Measurements from ENCODE around the gene RPL13.

Gene RPL13

GRCh38 chr16:89561142-89561883, 831 bp downstream of the RPL13 start:
- Mint-ChIP-seq H3K27ac (ENCODE audit: low read depth) (peak overlapping the region; percentile 99), H3K36me3 (ENCODE audit: insufficient read depth) (peaks cover 53% of the 10 kb centered on the region), H3K27me3 (no peaks in the 10 kb centered on the region), H3K4me3 (peak overlapping the region; percentile 86), H3K4me1 (peaks cover 63% of the 10 kb centered on the region), H3K9me3 (no peaks in the 10 kb centered on the region)
- DNase-seq (ENCODE audit: low spot score in 2 of 2) (no peak), ATAC-seq (replicated peaks; ENCODE audit: extremely low read depth, poor library complexity, severe bottlenecking) (peak; percentile 2)

- DNase-seq (ENCODE audit: low spot score in 2 of 2) (no peak), ATAC-seq (replicated peaks; ENCODE audit: extremely low read depth, poor library complexity, severe bottlenecking) (no peak)
- Mint-ChIP-seq H3K4me1 (peaks cover 62% of the 10 kb centered on the region), H3K4me3 (peak overlapping the region; percentile 86), H3K27ac (ENCODE audit: low read depth) (peak overlapping the region; percentile 99), H3K36me3 (ENCODE audit: insufficient read depth) (peaks cover 53% of the 10 kb centered on the region), H3K9me3 (no peaks in the 10 kb centered on the region), H3K27me3 (no peaks in the 10 kb centered on the region)
Observed at GRCh38 chr16:89561884-89562599, 1.6 kb downstream of the RPL13 start.

DNA sequence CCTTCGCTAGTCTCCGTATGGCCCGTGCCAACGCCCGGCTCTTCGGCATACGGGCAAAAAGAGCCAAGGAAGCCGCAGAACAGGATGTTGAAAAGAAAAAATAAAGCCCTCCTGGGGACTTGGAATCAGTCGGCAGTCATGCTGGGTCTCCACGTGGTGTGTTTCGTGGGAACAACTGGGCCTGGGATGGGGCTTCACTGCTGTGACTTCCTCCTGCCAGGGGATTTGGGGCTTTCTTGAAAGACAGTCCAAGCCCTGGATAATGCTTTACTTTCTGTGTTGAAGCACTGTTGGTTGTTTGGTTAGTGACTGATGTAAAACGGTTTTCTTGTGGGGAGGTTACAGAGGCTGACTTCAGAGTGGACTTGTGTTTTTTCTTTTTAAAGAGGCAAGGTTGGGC, 2.5 kb downstream of the RPL13 start:
- H3K4me1 Mint-ChIP-seq = peaks cover 55% of the 10 kb centered on the region

DNA sequence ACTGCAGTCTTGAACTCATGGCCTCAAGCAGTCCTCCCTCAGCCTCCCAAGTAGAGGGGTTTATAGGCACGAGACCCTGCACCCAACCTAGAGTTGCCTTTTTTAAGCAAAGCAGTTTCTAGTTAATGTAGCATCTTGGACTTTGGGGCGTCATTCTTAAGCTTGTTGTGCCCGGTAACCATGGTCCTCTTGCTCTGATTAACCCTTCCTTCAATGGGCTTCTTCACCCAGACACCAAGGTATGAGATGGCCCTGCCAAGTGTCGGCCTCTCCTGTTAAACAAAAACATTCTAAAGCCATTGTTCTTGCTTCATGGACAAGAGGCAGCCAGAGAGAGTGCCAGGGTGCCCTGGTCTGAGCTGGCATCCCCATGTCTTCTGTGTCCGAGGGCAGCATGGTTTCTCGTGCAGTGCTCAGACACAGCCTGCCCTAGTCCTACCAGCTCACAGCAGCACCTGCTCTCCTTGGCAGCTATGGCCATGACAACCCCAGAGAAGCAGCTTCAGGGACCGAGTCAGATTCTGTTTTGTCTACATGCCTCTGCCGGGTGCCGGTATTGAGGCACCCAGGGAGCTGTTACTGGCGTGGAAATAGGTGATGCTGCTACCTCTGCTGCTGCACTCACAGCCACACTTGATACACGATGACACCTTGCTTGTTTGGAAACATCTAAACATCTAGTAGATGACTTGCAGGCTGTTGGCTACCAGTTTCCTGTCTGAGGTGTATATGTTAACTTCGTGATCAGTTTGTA, 3.3 kb downstream of the RPL13 start:
- Mint-ChIP-seq H3K36me3 (ENCODE audit: insufficient read depth) (peaks cover 53% of the 10 kb centered on the region), H3K27ac (ENCODE audit: low read depth) (peak overlapping the region; percentile 68), H3K4me3 (peak overlapping the region; percentile 61), H3K27me3 (no peaks in the 10 kb centered on the region), H3K4me1 (peaks cover 55% of the 10 kb centered on the region), H3K9me3 (no peaks in the 10 kb centered on the region)
- peak in 1 of 2 donors; percentile 26 for DNase-seq (ENCODE audit: low spot score in 2 of 2)
- ATAC-seq (replicated peaks; ENCODE audit: extremely low read depth, poor library complexity, severe bottlenecking) = no peak

More for the DNA sequence above, 2.5 kb downstream of the RPL13 start:
- Mint-ChIP-seq H3K36me3 (ENCODE audit: insufficient read depth) (peaks cover 53% of the 10 kb centered on the region), H3K9me3 (no peaks in the 10 kb centered on the region), H3K27ac (ENCODE audit: low read depth) (peak overlapping the region; percentile 99), H3K27me3 (no peaks in the 10 kb centered on the region), H3K4me3 (peak overlapping the region; percentile 86)
- no peak for ATAC-seq (replicated peaks; ENCODE audit: extremely low read depth, poor library complexity, severe bottlenecking)
- DNase-seq (ENCODE audit: low spot score in 2 of 2) = no peak

DNA sequence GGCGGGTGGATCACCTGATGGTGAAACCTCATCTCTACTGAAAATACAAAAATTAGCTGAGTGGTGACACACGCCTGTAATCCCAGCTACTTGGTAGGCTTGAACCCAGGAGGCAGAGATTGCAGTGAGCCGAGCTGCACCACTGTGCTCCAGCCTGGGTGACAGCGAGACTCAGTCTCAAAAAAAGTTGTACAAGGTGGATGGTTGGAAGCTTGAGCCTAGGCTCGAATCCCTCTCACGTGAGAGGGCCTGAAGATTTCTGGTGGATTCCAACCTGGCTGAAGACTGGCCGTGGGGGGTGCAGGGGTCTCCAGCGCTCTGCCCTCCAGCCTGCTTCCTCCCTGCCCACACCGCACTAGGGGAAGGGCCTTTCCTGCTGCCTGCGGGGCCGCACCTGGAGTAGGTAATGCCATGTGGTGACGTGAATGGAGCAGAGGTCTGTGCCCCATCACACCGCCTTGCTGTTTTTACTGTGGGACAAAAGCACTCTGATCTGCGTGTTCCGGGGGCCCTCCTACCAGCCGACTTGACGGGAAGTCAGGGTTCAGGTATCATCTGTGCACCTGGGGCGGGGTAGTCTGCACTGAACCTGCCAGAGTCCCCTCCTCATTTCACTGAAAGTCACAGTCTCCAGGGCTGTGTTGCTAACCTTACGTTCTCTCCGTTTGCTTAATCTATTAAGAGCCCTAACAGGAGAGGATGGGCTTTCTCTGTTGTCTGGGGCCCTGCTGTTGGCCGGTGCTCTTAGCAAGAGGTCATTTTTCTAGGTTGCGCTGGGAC, 4.2 kb downstream of the RPL13 start:
- Mint-ChIP-seq H3K27me3 (no peaks in the 10 kb centered on the region), H3K27ac (ENCODE audit: low read depth) (peak overlapping the region; percentile 68), H3K9me3 (no peaks in the 10 kb centered on the region), H3K4me3 (peak overlapping the region; percentile 61), H3K4me1 (peaks cover 51% of the 10 kb centered on the region), H3K36me3 (ENCODE audit: insufficient read depth) (peaks cover 52% of the 10 kb centered on the region)
- DNase-seq (ENCODE audit: low spot score in 2 of 2) (no peak), ATAC-seq (replicated peaks; ENCODE audit: extremely low read depth, poor library complexity, severe bottlenecking) (no peak)

DNA sequence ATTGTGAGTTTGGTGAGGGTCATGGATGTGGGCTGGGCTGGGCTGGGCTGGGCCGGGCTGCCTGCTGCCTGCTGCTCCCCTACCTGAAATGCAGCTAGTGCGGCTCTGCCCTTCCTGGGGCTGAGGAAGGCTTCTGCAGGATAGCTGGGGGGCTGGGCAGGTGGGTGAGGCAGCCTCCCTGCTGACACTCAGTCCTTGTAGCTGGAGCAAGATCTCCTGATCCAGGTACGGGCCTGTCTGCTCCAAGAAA, 4.7 kb downstream of the RPL13 start:
- H3K27ac Mint-ChIP-seq (ENCODE audit: low read depth) = peak overlapping the region; percentile 68

GRCh38 chr16:89565506-89566372, 5.3 kb downstream of the RPL13 start:
- Mint-ChIP-seq H3K4me1 (peaks cover 47% of the 10 kb centered on the region), H3K36me3 (ENCODE audit: insufficient read depth) (peaks cover 45% of the 10 kb centered on the region), H3K4me3 (peak overlapping the region; percentile 61), H3K27ac (ENCODE audit: low read depth) (peak overlapping the region; percentile 68), H3K9me3 (no peaks in the 10 kb centered on the region), H3K27me3 (no peaks in the 10 kb centered on the region)
- ATAC-seq (replicated peaks; ENCODE audit: extremely low read depth, poor library complexity, severe bottlenecking) (peak; percentile 53), DNase-seq (ENCODE audit: low spot score in 2 of 2) (peak in 1 of 2 donors; percentile 22)

More for the DNA sequence above, 4.7 kb downstream of the RPL13 start:
- Mint-ChIP-seq H3K36me3 (ENCODE audit: insufficient read depth) (peaks cover 47% of the 10 kb centered on the region), H3K27me3 (no peaks in the 10 kb centered on the region), H3K9me3 (no peaks in the 10 kb centered on the region), H3K4me1 (peaks cover 47% of the 10 kb centered on the region), H3K4me3 (peak overlapping the region; percentile 61)
- DNase-seq (ENCODE audit: low spot score in 2 of 2) = no peak
- ATAC-seq (replicated peaks; ENCODE audit: extremely low read depth, poor library complexity, severe bottlenecking) = no peak

DNA sequence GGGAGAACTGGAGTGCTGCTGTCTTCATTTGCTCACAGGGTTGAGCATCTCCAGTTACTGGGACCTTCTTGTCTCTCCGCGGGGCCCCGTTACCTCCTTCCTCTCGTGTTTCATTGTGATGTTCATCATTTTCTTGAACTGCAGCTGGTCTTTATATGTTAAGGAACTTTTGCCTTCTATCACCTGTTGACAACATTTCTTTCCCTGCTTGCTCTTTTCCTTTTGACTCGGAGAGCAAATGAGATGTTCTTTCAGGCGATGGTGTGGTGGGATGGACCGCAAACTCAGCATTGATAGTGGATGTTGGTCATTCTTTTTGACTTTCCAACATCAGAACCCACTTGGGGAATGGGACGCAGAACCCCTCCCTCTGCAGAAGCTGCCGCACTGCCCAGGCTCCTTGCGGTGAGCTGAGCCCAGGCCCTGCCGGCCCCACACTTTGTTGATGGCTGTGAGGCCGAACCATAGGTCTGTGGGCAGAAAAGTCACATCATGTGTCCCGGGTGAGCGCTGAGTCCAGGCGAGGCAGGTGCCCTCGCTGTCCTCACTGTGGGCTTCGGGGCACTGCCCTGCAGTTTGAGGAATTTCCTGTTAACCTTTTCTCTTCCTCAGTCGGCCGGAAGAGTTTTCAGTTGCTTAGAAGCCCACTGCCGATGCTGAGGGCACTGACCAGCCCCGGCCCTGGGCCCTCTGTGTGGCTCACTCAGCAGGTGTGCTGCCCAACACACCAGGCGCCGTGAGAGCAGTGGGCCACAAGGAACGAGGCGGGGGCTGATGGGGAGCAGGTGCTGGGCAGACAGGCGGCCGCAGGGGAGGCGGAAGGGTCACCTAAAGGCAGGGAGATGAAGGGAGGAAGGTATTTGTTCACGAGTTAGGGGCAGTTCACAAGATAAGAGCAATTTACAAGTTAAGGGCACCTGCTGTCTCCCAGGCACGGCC, 7.4 kb downstream of the RPL13 start:
- DNase-seq (ENCODE audit: low spot score in 2 of 2) (no peak), ATAC-seq (replicated peaks; ENCODE audit: extremely low read depth, poor library complexity, severe bottlenecking) (no peak)
- Mint-ChIP-seq H3K4me3 (no peak overlapping the region), H3K27me3 (peaks cover 14% of the 10 kb centered on the region), H3K4me1 (peaks cover 37% of the 10 kb centered on the region), H3K9me3 (no peaks in the 10 kb centered on the region), H3K27ac (ENCODE audit: low read depth) (no peak overlapping the region), H3K36me3 (ENCODE audit: insufficient read depth) (peaks cover 26% of the 10 kb centered on the region)

DNA sequence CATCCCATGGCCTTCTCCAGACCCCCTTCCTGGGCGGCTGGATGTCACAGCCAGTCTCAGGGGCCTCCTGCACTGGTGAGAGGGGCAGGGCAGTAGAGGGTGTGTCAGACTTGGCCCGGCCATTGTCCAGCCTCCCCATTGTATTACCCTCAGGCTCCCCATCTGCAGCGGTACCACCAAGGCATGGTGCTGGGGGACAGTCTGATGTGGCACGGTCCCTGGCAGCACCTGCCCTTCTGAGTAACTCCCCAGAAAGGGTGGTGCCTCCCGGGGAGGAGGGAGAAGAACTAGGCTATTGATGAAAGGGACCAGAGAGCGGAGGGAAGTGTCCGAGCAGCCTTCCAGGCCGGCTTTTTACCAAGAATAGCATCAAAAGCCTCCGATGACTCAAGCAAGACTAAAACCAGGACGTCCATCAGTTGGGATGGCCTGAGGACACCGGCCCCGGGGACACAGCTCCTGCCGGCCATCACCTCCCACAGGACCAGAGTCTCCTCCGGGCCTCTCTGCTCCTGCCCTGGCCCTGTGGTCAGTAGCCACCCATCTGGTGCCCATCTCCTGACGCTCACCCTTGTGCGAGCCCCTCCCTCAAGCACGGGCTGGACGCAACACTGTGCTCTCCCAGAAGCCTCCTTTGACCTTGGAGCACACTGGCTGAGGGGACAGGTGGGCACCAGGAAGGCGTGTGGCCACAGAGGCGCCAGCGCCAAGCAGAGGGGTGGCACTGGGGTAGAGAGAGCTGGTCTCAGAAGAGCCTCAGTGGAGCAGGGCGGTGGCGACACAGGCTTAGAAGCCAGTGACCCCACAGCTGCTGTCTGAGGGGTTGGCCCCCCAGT, 9.2 kb downstream of the RPL13 start:
- no peak overlapping the region for H3K4me3 Mint-ChIP-seq
- no peaks in the 10 kb centered on the region for H3K9me3 Mint-ChIP-seq
- H3K27me3 Mint-ChIP-seq = peaks cover 26% of the 10 kb centered on the region
- no peak for ATAC-seq (replicated peaks; ENCODE audit: extremely low read depth, poor library complexity, severe bottlenecking)
- peaks cover 24% of the 10 kb centered on the region for H3K4me1 Mint-ChIP-seq
- H3K27ac Mint-ChIP-seq (ENCODE audit: low read depth) = no peak overlapping the region
- DNase-seq (ENCODE audit: low spot score in 2 of 2) = no peak
- peaks cover 12% of the 10 kb centered on the region for H3K36me3 Mint-ChIP-seq (ENCODE audit: insufficient read depth)

DNA sequence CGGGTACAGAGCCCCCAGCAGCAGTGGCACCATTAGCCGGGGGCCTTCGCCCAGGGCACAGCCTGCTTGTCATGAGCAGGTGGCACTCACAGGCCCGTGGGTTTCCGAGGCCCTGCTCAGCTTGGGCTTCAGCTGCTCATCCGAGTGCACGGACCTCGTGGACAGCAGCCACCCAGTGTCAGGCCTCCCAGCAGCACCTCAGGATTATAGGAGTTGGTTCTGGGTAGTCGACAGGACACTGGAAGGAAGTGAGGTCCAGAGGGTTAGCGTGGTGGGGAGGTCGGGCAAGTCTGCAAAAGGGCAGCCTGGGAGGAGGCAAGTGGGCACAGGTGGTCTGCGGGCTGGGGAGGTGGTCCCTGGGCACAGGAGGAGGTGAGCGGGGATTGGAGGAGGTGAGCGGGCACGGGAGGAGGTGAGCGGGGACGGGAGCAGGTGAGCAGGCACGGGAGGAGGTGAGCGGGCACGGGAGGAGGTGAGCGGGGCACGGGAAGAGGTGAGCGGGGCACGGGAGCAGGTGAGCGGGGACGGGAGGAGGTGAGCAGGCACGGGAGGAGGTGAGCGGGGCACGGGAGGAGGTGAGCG, 10.0 kb downstream of the RPL13 start:
- Mint-ChIP-seq H3K9me3 (no peaks in the 10 kb centered on the region), H3K27ac (ENCODE audit: low read depth) (no peak overlapping the region), H3K27me3 (peaks cover 26% of the 10 kb centered on the region), H3K4me1 (peaks cover 17% of the 10 kb centered on the region), H3K36me3 (ENCODE audit: insufficient read depth) (peaks cover 6% of the 10 kb centered on the region), H3K4me3 (no peak overlapping the region)
- ATAC-seq (replicated peaks; ENCODE audit: extremely low read depth, poor library complexity, severe bottlenecking) = no peak
- no peak for DNase-seq (ENCODE audit: low spot score in 2 of 2)
